NCI-H345 (cell line): Measurements from ENCODE around the gene RARB.

Source experiments
- DNase-seq: peaks from one replicate; lab custom pipeline; 2025; lab: John Stamatoyannopoulos, UW

The RARB gene

DNA sequence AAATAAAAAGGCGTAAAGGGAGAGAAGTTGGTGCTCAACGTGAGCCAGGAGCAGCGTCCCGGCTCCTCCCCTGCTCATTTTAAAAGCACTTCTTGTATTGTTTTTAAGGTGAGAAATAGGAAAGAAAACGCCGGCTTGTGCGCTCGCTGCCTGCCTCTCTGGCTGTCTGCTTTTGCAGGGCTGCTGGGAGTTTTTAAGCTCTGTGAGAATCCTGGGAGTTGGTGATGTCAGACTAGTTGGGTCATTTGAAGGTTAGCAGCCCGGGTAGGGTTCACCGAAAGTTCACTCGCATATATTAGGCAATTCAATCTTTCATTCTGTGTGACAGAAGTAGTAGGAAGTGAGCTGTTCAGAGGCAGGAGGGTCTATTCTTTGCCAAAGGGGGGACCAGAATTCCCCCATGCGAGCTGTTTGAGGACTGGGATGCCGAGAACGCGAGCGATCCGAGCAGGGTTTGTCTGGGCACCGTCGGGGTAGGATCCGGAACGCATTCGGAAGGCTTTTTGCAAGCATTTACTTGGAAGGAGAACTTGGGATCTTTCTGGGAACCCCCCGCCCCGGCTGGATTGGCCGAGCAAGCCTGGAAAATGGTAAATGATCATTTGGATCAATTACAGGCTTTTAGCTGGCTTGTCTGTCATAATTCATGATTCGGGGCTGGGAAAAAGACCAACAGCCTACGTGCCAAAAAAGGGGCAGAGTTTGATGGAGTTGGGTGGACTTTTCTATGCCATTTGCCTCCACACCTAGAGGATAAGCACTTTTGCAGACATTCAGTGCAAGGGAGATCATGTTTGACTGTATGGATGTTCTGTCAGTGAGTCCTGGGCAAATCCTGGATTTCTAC lies at the start of gene RARB:
RARB (plus strand) TSS at position 322 of the 847 bp plus-strand sequence; CDS start at position 791, 469 bp downstream.
- DNase-seq, result no peak

DNA sequence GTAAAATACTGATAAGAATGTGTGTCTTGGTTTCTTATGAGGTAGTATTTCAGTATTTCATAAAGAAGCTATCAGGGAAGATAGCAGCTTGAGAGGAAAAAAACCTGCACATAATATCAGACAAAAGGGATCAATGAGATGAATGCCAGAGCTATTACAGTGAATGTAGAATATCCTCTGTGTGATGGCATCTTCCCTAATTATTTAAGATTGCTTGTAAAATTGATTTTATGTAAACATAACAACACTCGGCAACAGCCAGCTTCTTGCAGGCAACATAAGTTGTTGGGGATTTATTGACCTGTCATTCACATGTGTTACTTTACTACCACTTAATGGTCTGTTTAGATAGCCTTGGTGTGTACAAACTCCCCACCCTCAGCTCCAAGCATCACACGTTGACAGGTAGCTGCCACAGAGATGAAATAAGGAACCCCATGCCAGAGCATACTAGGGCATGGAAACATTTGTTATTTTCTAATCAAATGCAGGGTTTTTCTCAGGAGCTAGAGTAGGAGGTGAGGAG lies 49.2 kb upstream of the RARB start:
- DNase-seq, result no peak

DNA sequence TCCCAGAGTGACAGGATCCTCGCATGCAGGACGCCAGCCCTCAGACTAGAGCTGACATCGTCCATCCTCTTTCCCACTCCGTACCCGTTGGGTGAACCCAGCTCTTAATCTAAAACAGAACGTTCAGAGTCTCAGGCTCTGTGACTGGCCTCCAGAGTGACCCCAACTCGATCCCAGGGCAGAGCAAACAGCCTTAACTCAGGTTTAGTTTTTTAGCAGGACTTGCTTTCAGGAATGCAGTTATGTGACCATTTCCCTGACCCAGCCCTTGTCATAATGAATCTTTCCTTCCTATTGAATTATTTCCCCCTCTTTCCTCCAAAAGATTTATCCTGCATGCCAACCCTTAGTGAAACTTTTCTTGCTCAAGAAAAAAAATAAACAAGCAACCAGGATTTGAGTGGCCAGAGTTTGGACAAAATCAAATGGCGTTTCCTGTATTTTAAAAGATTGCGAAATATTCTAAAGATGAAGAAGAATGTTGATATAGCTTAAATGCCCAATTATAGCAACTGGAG lies 47.8 kb upstream of the RARB start:
- DNase-seq, result no peak

DNA sequence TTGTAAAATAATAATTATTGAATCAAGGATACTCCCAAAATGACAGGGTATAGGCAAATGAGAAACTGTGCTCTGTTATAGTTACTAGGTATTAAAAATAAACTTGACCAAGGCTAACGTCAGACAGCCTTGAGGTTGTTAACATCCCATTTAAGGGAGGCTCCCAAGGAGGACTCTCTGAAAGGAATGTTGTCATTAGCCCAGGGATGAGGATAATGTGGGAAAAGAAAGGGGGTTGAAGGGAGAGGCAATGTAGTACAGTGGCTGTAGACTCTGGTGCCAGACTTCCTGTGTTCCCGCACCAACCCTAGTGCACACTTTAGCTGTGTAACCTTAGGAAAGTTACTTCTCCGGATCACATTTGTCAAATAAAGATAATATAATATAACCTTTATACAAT lies 47.0 kb upstream of the RARB start:
- DNase-seq, result no peak

DNA sequence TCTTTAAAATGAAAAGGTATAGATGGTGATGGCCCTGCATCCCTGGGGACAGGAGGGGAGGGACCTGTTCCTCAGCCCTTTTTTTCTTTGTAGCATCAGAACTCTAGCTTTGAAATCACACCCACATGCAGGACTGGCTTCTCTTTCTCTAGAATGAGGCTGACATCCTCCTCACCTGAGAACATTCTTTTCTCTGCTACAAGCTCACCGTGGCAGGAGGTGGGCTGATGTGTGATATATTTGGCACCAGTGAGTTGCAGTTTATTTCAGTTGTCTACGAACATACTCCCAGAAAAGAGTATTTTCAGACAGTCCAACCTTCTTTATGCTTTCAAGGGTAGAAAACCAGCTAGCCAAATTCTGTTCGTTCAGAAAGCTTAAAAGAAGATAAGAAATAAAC lies 43.6 kb upstream of the RARB start:
- no peak for DNase-seq

DNA sequence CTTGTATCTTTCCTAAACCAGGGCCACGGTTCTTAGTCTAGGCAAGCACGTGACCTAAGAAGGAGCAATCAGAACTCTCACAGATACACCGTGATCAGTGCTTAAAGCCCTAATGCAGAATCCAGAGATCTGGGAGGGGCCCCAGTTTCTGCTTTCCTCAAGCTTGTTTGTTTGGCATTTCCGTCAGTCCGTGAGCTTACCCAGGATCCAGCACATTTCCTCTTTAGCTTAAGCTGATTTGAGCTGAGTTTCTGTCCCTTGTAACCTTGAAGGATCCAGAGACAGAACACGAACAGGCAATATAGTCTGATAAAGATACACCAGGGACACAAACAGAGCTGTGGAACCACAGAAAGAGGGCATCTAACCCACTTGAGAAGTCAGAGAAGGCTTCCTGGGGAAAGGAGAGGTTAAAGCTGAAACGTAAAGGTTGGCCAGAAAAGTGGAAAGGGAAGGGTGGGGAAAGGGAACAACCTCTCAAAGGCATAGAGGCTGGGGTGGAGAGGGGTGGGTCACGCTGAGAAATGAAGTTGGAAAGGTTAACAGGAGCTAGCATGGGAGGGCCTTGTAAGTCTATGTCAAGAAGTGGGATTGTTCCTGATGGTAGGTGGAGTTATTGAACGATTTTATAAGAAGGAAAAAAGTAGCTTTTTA lies 42.1 kb upstream of the RARB start:
- no peak for DNase-seq

DNA sequence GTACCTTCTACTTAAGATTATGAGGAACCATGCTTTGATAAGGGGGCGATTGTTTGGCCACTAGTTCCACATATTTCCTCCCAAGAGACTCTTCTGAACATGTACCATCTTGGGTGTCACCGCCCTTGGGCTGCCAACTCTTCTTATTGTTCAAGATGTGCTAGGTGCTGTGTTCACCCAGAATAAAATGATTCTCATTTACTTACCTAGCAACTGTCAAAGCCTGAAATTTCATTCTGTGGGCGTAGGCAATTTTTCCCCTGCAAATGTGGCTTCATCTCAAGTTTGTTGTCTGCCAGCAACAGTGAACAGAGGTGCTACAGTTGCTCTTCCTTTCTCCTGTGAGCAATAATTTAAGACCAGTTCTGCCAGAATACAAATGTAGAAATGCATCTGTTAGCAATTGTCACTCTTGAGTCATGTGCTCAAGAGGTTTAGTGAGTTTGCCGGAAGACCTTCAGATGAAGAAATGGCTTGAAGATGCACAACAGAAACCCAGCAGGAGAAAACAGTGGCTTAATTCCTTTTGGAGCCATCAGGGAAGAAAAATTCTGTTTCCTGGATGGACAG lies 41.3 kb upstream of the RARB start:
- no peak for DNase-seq

DNA sequence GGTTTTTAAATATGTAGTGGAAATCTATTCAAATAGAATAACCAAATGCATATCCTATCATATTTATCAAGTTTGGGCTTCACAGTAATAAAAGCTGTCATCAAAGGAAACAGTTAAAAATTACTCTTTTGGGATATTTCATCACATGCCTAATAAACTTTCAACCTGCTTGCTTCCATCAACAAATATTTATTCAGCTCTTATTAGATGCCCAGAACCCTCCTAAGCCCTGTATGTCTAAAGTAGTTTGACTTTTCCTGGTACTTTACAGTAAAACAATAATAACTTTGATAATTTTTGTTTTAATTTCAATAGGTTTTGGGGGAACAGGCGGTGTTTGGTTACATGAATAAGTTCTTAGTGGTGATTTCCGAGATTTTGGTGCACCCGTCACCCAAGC lies 37.5 kb upstream of the RARB start:
- DNase-seq, result no peak

DNA sequence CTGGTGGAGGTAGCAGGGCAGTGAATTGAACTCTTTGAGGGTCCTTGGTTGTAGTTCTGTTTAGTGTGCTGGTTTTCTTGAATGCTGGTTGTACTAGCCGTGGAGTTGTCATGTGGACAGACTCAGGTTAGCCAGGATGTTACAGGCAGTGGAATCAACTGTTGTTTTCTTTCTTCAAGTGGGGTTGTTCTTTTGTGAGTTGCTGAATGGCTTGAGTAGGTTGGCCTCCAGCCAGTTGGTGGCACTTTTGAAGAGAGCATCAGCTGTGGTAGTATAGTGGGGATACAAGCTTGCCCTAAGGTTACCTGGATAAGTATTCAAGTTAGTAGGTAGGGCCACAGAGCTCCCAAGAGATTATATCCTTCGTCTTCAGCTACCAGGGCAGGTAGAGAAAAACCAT lies 31.8 kb upstream of the RARB start:
- no peak for DNase-seq

DNA sequence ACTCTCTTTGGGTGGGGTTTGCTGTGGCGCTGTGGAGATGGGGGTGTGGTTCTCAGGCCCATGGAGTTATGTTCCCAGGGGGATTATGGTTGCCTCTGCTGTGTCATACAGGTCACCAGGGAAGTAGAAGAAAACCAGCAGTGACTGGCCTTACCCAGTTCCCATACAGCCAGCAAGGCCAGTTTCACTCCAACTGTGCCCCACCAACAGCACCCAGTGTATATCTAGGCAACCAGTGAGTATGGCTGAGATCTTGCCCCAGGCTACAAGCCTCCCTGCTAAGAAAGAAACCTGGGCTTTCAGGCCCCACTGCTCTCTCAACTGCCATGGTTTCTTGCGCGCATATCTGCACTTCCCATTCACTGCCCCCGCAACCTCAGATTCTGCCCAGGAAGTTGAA lies 31.4 kb upstream of the RARB start:
- no peak for DNase-seq

DNA sequence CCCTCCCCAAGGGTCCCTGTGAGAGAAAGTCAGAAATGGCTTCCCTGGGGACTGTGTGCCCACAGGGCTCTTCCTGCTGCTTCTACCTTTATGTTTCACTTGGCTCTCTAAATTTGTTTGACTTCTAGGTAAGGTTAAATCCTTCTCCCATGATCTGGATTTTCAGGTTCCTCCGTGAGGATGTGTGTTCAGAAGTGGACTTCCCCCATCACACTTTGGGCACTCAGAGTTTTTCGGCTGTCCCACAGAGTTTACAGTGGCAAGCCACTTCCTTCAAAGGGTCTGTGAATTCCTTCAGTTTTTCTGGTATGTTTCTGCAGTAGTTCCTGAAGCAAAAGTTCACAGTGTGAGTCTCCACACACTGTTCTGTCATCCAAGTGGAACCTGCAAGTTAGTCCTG lies 30.9 kb upstream of the RARB start:
- DNase-seq, result no peak

DNA sequence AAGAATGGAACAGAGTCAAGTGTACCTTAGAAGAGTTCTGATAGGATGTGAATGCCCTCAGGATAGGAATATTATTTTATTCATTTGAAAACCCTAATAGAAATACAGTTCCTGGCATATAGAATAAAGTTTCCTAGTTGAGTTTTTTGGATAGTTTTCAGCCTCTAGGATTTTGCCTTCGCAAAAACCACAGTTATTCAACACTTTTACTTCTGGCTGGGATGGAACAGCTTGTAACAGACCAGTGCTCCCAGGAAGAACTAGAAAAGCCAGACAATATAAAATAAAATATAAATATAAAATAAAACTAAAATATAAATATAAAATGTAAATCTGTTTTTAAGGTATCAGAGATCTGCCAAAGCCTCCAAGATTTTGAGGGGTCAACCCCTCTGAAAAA lies 27.5 kb upstream of the RARB start:
- DNase-seq, result no peak

DNA sequence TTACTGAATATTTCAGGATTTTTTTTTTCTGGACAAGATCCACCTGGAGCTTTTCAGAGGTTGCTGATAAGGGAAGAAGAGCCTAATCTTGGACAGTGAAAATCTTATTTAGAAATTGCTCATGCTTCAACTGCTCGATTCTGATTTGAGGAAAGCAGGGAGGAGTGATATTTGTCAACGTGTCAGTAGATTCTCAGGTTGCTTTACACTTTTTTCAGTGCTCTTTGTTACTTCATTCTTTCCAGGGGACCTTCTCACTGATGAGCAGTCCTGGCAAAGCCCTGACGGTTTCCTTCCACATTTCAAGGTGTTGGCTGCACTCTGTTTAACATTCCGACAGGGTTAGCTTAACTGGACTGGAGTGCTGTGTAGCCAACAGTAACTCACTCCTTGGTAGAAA lies 24.1 kb upstream of the RARB start:
- no peak for DNase-seq

DNA sequence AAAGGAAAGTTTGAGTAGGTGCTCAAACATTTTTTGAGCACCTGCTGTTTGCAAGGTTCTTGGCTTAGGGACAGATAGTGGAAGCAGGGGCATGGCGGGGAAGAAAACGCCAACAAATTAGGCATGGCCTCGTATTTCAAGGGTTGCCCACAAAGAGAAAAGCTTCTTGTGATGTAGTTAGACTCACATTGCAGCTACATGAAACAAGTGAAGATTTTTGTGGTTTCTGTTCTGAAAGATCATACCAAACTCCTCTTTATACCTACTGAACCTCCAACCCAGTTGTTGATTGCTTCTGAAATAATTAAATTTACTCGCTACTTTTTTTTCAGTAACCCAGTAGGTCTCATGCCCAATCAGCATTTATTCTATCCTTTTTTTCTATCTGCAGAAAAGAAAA lies 23.5 kb upstream of the RARB start:
- no peak for DNase-seq

DNA sequence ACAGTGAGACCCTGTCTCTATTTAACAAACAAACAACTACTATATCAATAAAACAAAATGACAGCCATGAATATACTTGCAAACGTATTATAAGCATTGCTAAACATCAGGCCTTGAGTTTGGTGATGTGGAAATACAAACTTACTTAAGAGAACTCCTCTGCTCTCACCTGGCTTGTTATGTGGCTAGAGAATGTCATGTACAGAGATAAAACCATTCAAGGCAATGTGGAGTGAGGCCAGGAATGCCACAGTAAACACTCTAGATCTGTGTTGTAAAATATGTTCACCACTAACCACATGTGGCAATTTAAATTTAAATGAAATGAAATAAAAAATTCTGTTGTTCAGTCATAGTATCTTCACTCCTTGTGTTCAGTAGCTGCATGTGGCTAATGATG lies 22.7 kb upstream of the RARB start:
- DNase-seq, result no peak

DNA sequence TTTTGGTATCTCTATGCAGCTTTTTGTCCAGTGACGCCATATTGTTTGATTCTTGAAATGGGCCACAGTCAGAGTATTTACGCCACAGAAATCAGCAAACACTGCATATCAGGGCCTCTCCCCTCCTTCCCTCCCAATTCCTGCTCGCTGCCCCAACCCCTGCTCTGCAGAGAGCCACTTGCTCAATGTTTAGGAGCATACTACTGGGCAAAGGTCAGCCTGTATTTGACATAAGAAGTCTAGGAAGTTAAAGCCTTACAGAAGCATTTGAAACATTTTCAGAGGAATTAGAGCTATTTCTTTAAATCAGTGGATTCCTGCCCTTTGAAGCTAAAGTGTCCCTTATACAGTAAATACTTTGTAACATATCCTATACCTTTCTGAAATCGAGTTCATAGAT lies 17.4 kb upstream of the RARB start:
- no peak for DNase-seq

DNA sequence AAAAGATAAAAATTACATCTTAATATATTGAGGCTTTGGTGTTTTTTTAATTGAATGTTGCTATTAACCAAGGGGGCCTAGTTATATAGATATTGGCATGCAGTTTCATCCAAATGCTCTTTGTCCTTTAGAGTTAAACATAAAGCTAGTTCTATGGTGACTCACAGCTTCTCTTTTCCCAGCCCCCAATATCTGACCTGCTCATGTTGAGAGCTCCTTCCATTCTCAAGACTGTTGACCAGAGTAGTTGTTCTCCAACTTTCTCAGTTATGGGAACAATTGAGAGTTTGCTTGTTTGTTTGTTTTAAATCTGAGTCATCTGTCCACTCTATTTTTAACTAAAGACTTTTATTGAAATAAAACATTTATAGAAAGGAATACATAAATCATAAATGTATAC lies 15.8 kb upstream of the RARB start:
- no peak for DNase-seq

DNA sequence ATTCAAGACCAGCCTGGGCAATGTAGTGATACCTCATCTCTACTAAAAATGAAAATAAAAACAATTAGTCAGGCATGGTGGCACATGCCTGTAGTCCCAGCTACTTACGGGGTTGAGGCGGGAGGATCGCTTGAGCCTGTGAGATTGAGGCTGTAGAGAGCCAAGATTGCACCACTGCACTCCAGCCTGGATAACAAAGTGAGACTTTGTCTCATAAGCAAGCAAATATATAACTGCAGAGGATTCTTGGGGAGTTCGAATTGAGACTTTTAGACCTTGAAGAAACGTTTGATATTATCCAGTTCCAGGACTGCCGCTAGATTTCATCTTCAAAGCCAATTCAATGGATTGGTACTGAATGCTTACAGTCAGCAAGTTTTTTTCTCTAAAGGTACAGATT lies 11.9 kb upstream of the RARB start:
- no peak for DNase-seq

DNA sequence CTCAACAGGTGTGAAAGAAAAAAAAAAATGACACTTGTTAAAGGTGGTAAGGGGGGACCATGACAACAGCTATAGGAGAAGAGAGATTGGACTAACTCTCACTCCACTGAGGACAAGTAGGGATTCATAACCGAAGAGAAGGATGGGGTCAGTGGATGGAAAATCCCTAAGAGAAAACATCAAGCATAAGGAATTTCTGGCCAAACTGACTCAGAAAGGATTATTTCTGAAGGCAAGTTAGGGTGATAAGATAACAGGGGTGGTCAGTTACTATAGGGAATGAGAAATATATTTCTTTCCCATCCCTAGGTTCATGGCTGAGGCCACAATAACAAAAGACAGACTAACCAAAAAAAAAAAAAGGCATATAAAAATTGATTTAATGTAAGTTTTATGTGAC lies 9.5 kb upstream of the RARB start:
- no peak for DNase-seq

DNA sequence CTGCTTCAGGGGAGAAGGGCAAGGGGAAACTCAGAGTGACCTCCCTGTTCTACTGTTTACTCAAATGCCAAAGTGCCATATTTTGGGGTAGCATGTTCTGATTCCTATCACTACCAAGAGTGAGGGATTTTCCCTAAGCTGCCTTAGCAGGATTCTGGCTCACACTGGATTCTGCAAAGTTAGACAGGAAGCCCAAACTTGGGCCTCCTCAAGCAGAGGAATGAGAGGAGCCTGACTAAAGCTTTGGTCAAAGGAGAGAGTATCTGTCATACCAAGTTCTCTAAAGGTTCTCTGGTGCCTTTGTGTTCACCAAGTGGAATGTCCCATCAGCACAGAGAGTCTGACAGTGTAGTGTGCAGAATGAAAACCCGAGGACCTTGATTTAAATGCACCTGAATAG lies 8.8 kb upstream of the RARB start:
- no peak for DNase-seq

DNA sequence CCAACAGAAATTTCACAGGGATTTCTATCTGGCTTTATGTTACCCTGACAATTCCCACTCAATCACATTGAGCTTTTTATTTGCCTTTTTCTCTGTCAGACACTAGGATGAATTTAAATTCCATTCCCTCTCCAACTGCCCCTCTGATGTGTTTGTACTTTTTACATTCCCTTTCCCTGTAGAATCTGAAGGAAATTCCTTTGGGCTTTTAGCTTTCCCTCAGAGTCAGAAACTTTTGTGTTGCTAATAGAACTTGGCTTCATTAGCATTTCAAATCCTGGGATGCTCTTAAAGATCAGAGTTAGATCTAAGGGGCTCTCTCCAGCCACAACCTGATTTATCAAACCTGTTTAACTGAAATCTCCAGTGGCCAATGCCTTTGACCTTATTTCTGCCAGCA lies 7.9 kb upstream of the RARB start:
- DNase-seq, result no peak

DNA sequence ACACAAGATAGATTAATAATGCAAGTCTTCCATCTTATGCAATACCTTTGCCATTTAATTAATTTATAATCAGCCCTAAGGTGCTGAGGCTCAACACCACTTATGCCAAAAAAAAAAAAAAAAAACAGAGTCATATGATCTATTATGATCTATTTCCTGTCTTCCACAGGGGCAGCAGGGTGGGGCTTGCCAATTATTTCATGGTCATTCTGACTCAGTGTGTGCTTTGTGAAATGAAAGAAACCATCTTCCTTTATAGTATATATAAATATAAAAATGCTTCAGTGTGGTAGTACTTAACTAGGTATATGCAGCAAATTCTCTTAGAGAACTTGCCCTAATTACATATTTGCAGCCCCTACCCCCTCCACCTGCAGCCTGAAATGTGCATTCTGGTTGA lies 7.2 kb upstream of the RARB start:
- no peak for DNase-seq

DNA sequence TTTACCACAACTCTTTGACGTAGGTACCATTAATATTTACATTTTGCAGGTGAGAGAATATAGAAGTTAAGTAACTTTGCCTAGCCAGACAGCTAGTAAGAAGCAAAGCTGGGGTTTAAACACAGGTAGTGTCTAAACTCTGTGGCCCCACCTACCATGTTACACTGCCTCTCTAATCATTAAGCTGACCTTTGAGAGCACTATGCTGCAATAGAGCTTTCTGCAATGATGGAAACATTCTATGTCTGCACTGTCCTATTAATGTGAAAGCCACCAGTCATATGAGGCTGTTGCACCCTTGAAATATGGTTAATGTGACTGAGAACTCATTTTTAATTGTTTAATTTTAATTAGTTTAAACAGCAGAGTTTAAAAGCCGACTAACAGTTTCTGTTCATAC lies 6.3 kb upstream of the RARB start:
- DNase-seq, result no peak
